Activated CD4-positive, alpha-beta T cell treated with anti-CD3 and anti-CD28 coated beads, Interleukin-2, amount 50 U/mL, for 48 hours (primary cell): ENCODE data around the gene TMEM120A.

Experiments
- DNase-seq, 2 experiments: peaks; one replicate each; pipeline ENCODE4 v3.0.0-alpha.2; 2020

Gene TMEM120A

DNA sequence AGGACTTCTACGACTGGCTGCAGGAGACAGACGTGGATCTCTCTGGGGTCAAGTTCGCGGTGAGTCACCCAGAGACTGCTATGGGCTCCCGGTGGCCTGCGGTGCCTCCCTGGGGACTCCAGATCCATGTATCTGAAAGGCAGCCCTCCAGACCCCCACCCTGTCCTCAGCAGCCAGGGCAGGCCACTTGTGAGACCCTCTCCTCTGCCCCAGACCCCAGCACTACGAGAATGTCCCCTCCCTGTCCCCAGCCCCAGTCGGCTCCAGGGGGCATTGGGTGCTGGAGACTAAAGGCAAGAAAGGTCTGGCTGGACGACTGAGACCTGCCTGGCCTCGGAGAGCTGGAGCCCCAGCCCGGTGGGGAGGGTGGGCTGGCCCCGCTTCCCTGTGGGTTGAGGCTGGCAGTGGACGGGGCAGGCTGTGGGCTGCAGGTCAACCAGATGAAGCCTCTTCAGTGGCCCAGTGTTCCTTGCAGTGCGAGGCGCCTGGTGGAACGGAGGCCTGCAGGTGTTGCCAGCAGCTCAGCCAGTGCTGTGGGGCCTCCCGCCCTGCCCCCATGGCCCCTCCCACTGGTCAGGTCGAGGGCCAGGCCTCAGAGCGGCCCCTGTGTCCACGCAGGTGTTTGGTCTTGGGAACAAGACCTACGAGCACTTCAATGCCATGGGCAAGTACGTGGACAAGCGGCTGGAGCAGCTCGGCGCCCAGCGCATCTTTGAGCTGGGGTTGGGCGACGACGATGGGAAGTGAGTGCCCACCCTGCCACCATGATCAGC lies 13.8 kb downstream of the TMEM120A start:
- no peak for DNase-seq

- DNase-seq, result no peak
These were observed 14.5 kb downstream of the TMEM120A start for GRCh38 chr7:75979759-75980429.

- DNase-seq, result no peak
These were observed 16.7 kb downstream of the TMEM120A start for GRCh38 chr7:75977743-75978142.

DNA sequence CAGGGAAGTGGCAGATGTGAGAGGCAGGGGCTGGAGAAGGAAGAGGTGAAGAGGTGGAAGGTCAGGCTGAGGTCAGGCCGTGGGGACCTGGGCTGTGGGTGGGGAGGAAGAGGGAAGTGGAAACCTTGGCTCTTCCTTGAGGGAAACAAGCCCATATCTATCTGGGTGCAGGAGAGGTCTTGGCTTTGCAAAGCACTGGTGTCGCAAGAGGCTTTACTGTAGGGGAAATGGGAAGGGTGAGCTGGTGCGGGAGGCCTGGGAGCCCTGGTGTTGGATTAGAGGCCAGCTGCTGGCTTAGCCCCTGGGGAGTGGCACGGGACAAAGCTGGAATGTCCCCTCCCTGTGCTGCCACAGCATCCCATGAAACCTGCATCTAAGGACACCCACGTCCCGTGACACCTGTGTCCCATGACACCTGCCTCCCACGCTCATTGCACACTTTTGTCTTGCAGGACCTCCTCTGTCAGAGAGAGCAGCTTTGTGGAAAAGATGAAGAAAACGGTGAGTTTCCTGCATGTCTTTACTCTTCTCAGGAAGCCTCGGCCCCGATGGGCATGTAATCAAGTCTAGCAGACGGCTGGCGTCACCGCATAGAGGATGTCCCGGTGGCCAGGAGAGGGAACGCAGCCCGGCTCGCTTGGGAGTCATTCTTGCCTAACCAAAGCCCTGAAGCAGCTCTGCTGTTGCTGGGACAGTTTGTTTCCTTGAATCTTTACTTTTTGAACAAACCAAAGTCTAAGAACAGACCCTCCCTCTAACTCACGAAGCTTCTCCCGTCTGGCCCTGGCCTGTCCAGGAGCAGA lies 22.2 kb downstream of the TMEM120A start:
- no peak for DNase-seq

GRCh38 chr7:75971309-75971960 lies 23.0 kb downstream of the TMEM120A start:
- no peak for DNase-seq

GRCh38 chr7:75969704-75970498 lies 24.5 kb downstream of the TMEM120A start:
- DNase-seq, result no peak

- no peak for DNase-seq
These were observed 25.2 kb downstream of the TMEM120A start for GRCh38 chr7:75969182-75969581.

GRCh38 chr7:75968561-75969001 lies 25.8 kb downstream of the TMEM120A start:
- no peak for DNase-seq

- no peak for DNase-seq
These were observed 26.4 kb downstream of the TMEM120A start for GRCh38 chr7:75968012-75968411.

GRCh38 chr7:75967487-75967997 lies 26.9 kb downstream of the TMEM120A start:
- no peak for DNase-seq

DNA sequence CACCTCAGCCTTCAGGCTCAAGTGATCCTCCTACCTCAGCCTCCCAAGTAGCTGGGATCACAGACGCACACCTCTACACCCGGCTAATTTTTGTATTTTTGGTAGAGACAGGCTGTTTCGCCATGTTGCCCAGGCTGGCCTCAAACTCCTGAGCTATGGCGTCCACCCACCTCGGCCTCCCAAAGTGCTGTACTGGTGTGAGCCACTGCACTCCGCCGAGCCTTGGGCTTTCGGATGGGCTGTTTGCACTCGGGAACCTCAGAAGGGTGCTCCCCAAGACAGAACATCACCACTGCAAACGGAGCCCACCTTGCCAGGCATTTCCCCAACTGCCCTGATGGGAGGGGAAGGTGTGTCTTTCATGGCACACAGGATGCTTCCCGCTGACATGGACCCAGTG lies 27.3 kb downstream of the TMEM120A start:
- no peak for DNase-seq

GRCh38 chr7:75966190-75966961 lies 28.0 kb downstream of the TMEM120A start:
- no peak for DNase-seq

DNA sequence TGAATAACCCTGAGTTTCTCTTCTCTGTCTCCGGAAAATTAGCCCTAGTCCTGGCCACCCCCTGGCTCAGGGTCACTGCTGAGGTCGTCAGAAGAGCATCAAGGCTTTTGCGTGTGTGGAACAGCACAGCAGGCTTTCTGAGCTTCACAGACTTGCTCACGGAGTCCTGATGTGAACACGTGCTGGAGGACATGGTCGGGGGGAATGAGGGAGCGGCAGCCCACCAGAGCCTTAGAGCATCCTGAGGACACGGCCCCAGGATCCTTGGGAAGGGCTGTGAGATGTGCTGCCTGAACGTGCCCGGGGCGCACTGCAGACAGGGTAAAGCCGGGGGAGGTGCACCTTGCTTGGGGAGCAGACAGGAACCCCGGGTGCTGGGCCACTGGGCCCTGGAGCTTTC lies 28.8 kb downstream of the TMEM120A start:
- DNase-seq, result no peak

GRCh38 chr7:75963381-75963995 lies 30.9 kb downstream of the TMEM120A start:
- no peak for DNase-seq

GRCh38 chr7:75962607-75963380 lies 31.6 kb downstream of the TMEM120A start:
- DNase-seq, result no peak

GRCh38 chr7:75961218-75961617 lies 33.2 kb downstream of the TMEM120A start:
- DNase-seq, result no peak

- DNase-seq, result no peak
These were observed 34.0 kb downstream of the TMEM120A start for GRCh38 chr7:75960372-75960771.

GRCh38 chr7:75958802-75959543 lies 35.4 kb downstream of the TMEM120A start:
- no peak for DNase-seq
